Esophagus muscularis mucosa (tissue), 4 donors: ENCODE measurements around the gene HOXB7.

ENCODE experiments used
- EP300 ChIP-seq: sonication (generic); formaldehyde crosslinking; IDR thresholded peaks from one replicate; pipeline ENCODE4 v1.6.1; 2017; ENCODE audit warnings: antibody characterized with exemption
- POLR2A ChIP-seq: fragments of 450-650 bp; IDR thresholded peaks from one replicate; pipeline ENCODE4 v1.6.1; 2017; ENCODE audit warnings: antibody characterized with exemption, moderate library complexity, mild to moderate bottlenecking, low read depth
- POLR2AphosphoS5 ChIP-seq, 2 donors: sonication (generic); formaldehyde crosslinking; IDR thresholded peaks; one replicate each; pipeline ENCODE4 v1.6.1; 2017; ENCODE audit warnings: antibody characterized with exemption in 2 of 2
- TF ChIP-seq, protein P1 (sequence below), 3 experiments: fragments of 200-600 bp in 2 of 3; fragments of 450-650 bp in 1 of 3; sonication (generic) in 2 of 3; IDR thresholded peaks; one replicate each; pipeline ENCODE4 v1.5.1; 2017 to 2019; ENCODE audit warnings: antibody characterized with exemption in 3 of 3, mild to moderate bottlenecking in 2 of 3, moderate library complexity in 1 of 3

DNA sequence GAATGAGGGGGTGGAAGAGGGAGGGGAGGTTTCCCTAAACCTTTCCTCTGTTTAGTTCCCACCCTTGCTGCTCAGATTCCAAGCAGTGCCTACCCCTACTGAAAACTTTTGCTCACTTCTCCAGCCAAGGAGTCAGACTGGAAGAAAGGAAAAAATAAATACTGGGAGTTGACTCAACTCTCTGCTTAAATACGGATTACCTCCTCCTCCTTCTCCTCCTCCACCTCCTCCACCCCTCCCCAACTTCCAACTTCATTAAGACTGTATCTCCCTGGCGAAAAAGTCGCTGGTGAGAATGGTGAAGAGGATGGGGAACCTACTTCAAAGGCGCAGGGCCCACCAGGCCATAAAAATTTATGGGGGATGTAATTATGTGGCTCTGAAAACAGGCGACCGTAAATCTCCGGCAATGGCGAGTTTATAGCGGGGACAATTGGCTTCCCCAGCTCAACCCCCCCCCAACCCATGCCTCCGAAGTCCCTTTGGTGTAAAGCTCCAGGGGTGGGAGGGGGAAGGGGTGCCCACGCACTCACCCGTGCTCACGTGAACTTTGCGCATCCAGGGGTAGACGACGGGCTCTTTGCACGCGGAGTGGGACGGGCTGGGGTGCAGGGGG is 33.4 kb downstream of the HOXB7 start:
- TF ChIP-seq POLR2AphosphoS5 (IDR thresholded peaks at IDR 0.05) = no peak
- no peak for TF ChIP-seq POLR2A
- TF ChIP-seq, protein P1, sequence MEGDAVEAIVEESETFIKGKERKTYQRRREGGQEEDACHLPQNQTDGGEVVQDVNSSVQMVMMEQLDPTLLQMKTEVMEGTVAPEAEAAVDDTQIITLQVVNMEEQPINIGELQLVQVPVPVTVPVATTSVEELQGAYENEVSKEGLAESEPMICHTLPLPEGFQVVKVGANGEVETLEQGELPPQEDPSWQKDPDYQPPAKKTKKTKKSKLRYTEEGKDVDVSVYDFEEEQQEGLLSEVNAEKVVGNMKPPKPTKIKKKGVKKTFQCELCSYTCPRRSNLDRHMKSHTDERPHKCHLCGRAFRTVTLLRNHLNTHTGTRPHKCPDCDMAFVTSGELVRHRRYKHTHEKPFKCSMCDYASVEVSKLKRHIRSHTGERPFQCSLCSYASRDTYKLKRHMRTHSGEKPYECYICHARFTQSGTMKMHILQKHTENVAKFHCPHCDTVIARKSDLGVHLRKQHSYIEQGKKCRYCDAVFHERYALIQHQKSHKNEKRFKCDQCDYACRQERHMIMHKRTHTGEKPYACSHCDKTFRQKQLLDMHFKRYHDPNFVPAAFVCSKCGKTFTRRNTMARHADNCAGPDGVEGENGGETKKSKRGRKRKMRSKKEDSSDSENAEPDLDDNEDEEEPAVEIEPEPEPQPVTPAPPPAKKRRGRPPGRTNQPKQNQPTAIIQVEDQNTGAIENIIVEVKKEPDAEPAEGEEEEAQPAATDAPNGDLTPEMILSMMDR (IDR thresholded peaks at IDR 0.05) = no peak
- TF ChIP-seq EP300 = no peak
